Kidney (tissue), 14 donors: ENCODE measurements around the gene XPR1. TPM values are rescaled to one million over a fixed set of nuclear protein-coding genes. Genes with fewer than 3 reads are reported as not detected.
A peak's percentile ranks its signal among the peaks of the same experiment; 100 is the strongest.

Experiments used
- DNase-seq, 5 donors: peaks; one replicate each; pipeline ENCODE4 v3.0.0-alpha.2; 2013 to 2020
- FAIRE-seq: peaks from 2 replicates; lab custom pipeline; 2012; peaks lifted over from hg19 to GRCh38; lab: Jason Lieb, UNC
- H3K27ac ChIP-seq, 2 donors: one replicate each; pipeline ENCODE4 v1.7.0; 2013; ENCODE audit warnings: low read depth in 2 of 2, low read length in 2 of 2, inconsistent platforms in 1 of 2
- H3K27me3 ChIP-seq: one replicate; pipeline ENCODE4 v1.7.1; 2013; ENCODE audit warnings: low read length, inconsistent platforms; ENCODE audit not compliant: control insufficient read depth, insufficient read depth
- H3K36me3 ChIP-seq, 3 donors: one replicate each; pipeline versions ENCODE4 v1.7.0 to v1.7.1; 2013; ENCODE audit warnings: low read length in 3 of 3, control low read depth in 1 of 3, inconsistent platforms in 1 of 3; ENCODE audit not compliant: insufficient read depth in 3 of 3, control insufficient read depth in 2 of 3
- H3K4me1 ChIP-seq, 3 donors: one replicate each; pipeline versions ENCODE4 v1.7.0 to v1.7.1; 2013; ENCODE audit warnings: low read length in 3 of 3, inconsistent platforms in 1 of 3, low read depth in 1 of 3; ENCODE audit not compliant: control insufficient read depth in 2 of 3, insufficient read depth in 2 of 3
- H3K4me3 ChIP-seq, 3 donors: one replicate each; pipeline versions ENCODE4 v1.7.0 to v1.8.1; 2013; ENCODE audit warnings: low read length in 3 of 3, control low read depth in 1 of 3, inconsistent platforms in 1 of 3
- H3K9ac ChIP-seq, 3 donors: one replicate each; pipeline versions ENCODE4 v1.7.0 to v1.7.1; 2013; ENCODE audit warnings: low read length in 3 of 3, control low read depth in 1 of 3, inconsistent platforms in 1 of 3
- H3K9me3 ChIP-seq, 3 donors: one replicate each; pipeline versions ENCODE4 v1.7.0 to v1.7.1; 2013; ENCODE audit warnings: low read length in 3 of 3, control low read depth in 1 of 3, inconsistent platforms in 1 of 3; ENCODE audit not compliant: control insufficient read depth in 2 of 3, insufficient read depth in 1 of 3
- CTCF ChIP-seq: IDR thresholded peaks from 3 replicates; pipeline ENCODE4 v1.5.1; 2012; ENCODE audit warnings: mild to moderate bottlenecking, moderate library complexity, borderline replicate concordance; ENCODE audit not compliant: insufficient read depth; ENCODE audit errors: extremely low read depth
- intact Hi-C: fragments of 100-400 bp; cut with DNase I; formaldehyde crosslinking; loops from one replicate; pipeline ENCODE4 v1.11.1; 2022
- polyA plus RNA-seq: library from polyadenylated mRNA; stranded (reverse); fragments of 350-450 nt; fragmentation: Illumina TruSeq; extraction: RNeasy Lipid Tissue Mini Kit (QIAGEN cat#74804); gene quantifications from one replicate; pipeline ENCODE4 v1.2.3, GENCODE V29; 2014; ENCODE audit warnings: low read depth, low replicate concordance; ENCODE audit not compliant: insufficient read depth
- total RNA-seq: library from RNA; stranded (reverse); fragmentation: NEBNext Ultra II Directional; extraction: Animal tissue kit (Norgen Biotek cat#: 25700); gene quantifications from one replicate; pipeline ENCODE4 v1.2.1, GENCODE V29; 2021
- donor health status: control.
- donor health status: control.
- donor health status: control.
- donor health status: control.
- donor health status: control.
- donor health status: DM: yes; HTN: yes; CAD: no.
- donor health status: Normal renal cell carcinoma (clear cell type).

Gene XPR1
- total and polyA plus RNA-seq, 2 donors from 2014 or later = 10.9 to 33.5 TPM

DNA sequence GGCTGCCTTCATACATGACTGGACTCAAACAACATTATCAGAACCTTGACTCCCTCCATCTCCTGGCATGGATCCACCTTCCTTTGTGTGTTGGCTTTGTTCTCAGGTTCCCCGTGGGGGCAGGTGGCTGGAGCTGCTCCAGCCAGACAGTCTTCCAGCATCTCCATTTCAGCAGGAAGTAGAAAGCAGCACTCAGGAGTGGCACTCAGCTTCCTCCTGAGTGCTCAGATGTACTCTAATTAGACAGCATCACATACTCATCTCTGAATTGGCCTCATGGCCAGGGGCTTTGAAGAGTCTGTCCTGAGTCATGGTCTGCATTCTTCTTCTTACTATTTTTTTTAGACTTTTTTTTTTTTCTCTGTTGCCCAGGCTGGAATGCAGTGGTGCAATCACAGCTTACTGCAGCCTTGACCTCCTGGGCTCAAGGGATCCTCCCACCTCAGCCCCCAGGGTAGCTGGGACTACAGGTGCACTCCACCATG is 45.1 kb upstream of the XPR1 start:
- FAIRE-seq = no peak
- no peak overlapping the region for H3K27ac ChIP-seq
- H3K36me3 ChIP-seq = no peaks in the 10 kb centered on the region
- no peaks in the 10 kb centered on the region for H3K27me3 ChIP-seq
- DNase-seq = peak in 4 of 5 donors; percentile 37 to 79 (median 56)
- H3K4me3 ChIP-seq = no peak overlapping the region
- no peaks in the 10 kb centered on the region for H3K9me3 ChIP-seq
- no peaks in the 10 kb centered on the region for H3K4me1 ChIP-seq
- intact Hi-C loops = no loop called here
- TF ChIP-seq CTCF = no peak
- H3K9ac ChIP-seq = no peak overlapping the region

DNA sequence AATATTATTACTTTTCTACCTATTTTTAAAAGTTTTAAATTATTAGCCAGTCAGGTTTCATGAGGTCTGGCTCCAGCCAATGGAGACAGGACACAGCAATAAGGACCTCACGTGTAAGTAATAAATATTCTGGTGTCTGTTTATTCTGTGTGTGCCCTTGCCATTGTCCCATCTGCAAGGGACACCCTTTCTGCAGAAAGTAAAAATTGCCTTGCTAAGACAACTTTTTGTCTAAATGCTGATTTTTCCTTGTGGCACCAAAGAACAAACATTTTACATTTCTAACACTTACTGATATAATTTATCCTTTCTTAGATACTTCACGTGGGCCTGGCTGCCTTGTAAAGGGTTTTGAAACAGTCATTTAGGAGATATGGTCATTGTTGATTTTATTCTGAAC is 43.7 kb upstream of the XPR1 start:
- intact Hi-C loops = no loop called here
- Histone ChIP-seq H3K9me3 (no peaks in the 10 kb centered on the region), H3K4me1 (no peaks in the 10 kb centered on the region), H3K4me3 (no peak overlapping the region), H3K9ac (no peak overlapping the region), H3K27ac (no peak overlapping the region), H3K27me3 (no peaks in the 10 kb centered on the region), H3K36me3 (no peaks in the 10 kb centered on the region)
- DNase-seq (no peak), FAIRE-seq (no peak)
- TF ChIP-seq CTCF = no peak

DNA sequence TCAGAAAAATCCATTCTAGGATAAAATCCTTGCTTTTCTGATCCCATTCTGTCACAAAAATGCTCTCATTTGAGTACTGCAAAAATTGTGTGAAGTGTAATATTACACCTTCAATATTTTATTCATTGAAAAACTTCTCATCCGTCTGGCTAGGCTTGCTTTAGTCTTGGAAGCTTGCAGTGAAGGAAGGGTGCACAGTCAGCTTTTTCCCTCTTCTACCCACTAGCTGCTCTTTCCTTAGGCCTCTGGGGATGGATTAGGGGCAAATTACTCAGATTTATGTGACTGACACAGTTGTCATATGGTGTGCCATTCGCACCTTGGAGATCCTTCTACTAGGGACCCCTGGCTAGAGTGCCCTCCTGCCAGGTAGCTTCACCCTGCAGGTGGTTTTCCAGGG is 40.9 kb upstream of the XPR1 start:
- Histone ChIP-seq H3K36me3 (no peaks in the 10 kb centered on the region), H3K4me3 (no peak overlapping the region), H3K27ac (no peak overlapping the region), H3K9me3 (no peaks in the 10 kb centered on the region), H3K27me3 (no peaks in the 10 kb centered on the region), H3K4me1 (no peaks in the 10 kb centered on the region), H3K9ac (no peak overlapping the region)
- FAIRE-seq = no peak
- TF ChIP-seq CTCF = no peak
- intact Hi-C loops = no loop called here
- no peak for DNase-seq

DNA sequence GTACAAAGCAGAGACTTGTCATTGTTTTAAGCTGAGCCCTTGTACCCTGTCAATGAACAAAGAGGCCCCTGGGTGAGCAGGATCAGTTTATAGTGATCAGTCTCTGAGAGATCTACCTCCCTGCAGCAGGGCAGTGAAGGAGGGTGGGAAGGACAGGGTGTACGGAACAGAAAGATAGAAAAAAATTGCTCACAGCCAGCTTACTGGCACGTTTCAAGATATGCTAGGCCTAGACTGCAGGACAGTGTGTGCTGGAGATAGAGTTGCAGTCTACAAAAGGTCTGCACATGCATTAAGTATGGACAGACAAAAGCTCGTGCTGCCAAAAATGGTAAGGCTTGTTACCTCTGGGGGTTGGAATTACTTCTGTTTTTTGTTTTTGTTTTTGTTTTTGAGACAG is 38.4 kb upstream of the XPR1 start:
- TF ChIP-seq CTCF = no peak
- Histone ChIP-seq H3K9ac (no peak overlapping the region), H3K4me1 (peaks cover 0 to 4% (median under 1%) of the 10 kb centered on the region in 3 donors), H3K4me3 (no peak overlapping the region), H3K9me3 (no peaks in the 10 kb centered on the region), H3K36me3 (no peaks in the 10 kb centered on the region), H3K27ac (no peak overlapping the region), H3K27me3 (no peaks in the 10 kb centered on the region)
- FAIRE-seq = no peak
- no peak for DNase-seq
- intact Hi-C loops = no loop called here
